KOPT-K1 (cell line): ENCODE results near the gene DPM2.

Source experiments
- H3K27ac ChIP-seq: fragments of 200-600 bp; sonication (generic); 2 replicates; pipeline ENCODE4 v1.5.1; 2016; ENCODE audit warnings: antibody characterized with exemption, mild to moderate bottlenecking, low read depth, low read length; ENCODE audit not compliant: poor library complexity, severe bottlenecking
- H3K36me3 ChIP-seq: fragments of 200-600 bp; sonication (generic); 2 replicates; pipeline ENCODE4 v1.5.1; 2017; ENCODE audit warnings: antibody characterized with exemption, mild to moderate bottlenecking, low read length, moderate library complexity; ENCODE audit not compliant: insufficient read depth
- H3K9me3 ChIP-seq: fragments of 200-600 bp; sonication (generic); 2 replicates; pipeline ENCODE4 v1.5.1; 2017; ENCODE audit warnings: antibody characterized with exemption, low read length, mild to moderate bottlenecking; ENCODE audit not compliant: insufficient read depth, poor library complexity, severe bottlenecking

The DPM2 gene

GRCh38 chr9:127937388-127938297, at the start of gene DPM2:
TSS of gene DPM2 (minus strand) at chr9:127937854. CDS start at chr9:127937820, 34 bp downstream.
- Histone ChIP-seq H3K9me3 (no peaks in the 10 kb centered on the region), H3K36me3 (peaks cover 48% of the 10 kb centered on the region), H3K27ac (peak within 1 kb of the TSS; percentile 77)

GRCh38 chr9:127987103-127987614, 49.5 kb upstream of the DPM2 start:
- no peaks in the 10 kb centered on the region for H3K36me3 ChIP-seq
- no peak overlapping the region for H3K27ac ChIP-seq
- no peaks in the 10 kb centered on the region for H3K9me3 ChIP-seq

- Histone ChIP-seq H3K27ac (no peak overlapping the region), H3K36me3 (no peaks in the 10 kb centered on the region), H3K9me3 (no peaks in the 10 kb centered on the region)
These were observed 47.4 kb upstream of the DPM2 start for GRCh38 chr9:127985011-127985410.

GRCh38 chr9:127983847-127984289, 46.2 kb upstream of the DPM2 start:
- no peaks in the 10 kb centered on the region for H3K36me3 ChIP-seq
- H3K27ac ChIP-seq, result no peak overlapping the region
- no peaks in the 10 kb centered on the region for H3K9me3 ChIP-seq

GRCh38 chr9:127982912-127983311, 45.3 kb upstream of the DPM2 start:
- H3K9me3 ChIP-seq, result no peaks in the 10 kb centered on the region
- H3K27ac ChIP-seq, result peak overlapping the region; percentile 38
- H3K36me3 ChIP-seq, result no peaks in the 10 kb centered on the region

- H3K27ac ChIP-seq, result peak overlapping the region; percentile 83
- no peaks in the 10 kb centered on the region for H3K36me3 ChIP-seq
- H3K9me3 ChIP-seq, result no peaks in the 10 kb centered on the region
These were observed 44.0 kb upstream of the DPM2 start for GRCh38 chr9:127981559-127982121.

GRCh38 chr9:127980706-127981558, 43.3 kb upstream of the DPM2 start, which contains the start of gene EEIG1:
TSS of gene EEIG1 (minus strand) at chr9:127980989. CDS start at chr9:127980137, 852 bp downstream.
- Histone ChIP-seq H3K9me3 (no peaks in the 10 kb centered on the region), H3K27ac (peak within 1 kb of the TSS; percentile 83)

GRCh38 chr9:127980060-127980705, 42.5 kb upstream of the DPM2 start:
- H3K36me3 ChIP-seq, result peaks cover 13% of the 10 kb centered on the region; the same call in 1 of the 2 replicates

More at GRCh38 chr9:127980706-127981558, 43.3 kb upstream of the DPM2 start, which contains the start of gene EEIG1:
- peaks cover 6% of the 10 kb centered on the region; the same call in 1 of the 2 replicates for H3K36me3 ChIP-seq

GRCh38 chr9:127979333-127980059, 41.8 kb upstream of the DPM2 start:
- Histone ChIP-seq H3K36me3 (peaks cover 15% of the 10 kb centered on the region; the same call in 1 of the 2 replicates), H3K9me3 (no peaks in the 10 kb centered on the region), H3K27ac (peak overlapping the region; percentile 83)

More at GRCh38 chr9:127980060-127980705, 42.5 kb upstream of the DPM2 start:
- Histone ChIP-seq H3K9me3 (no peaks in the 10 kb centered on the region), H3K27ac (peak overlapping the region; percentile 83)

- Histone ChIP-seq H3K36me3 (peaks cover 15% of the 10 kb centered on the region; the same call in 1 of the 2 replicates), H3K27ac (peak overlapping the region; percentile 83), H3K9me3 (no peaks in the 10 kb centered on the region)
These were observed 41.3 kb upstream of the DPM2 start for GRCh38 chr9:127979015-127979332.

- no peaks in the 10 kb centered on the region for H3K9me3 ChIP-seq
- peaks cover 15% of the 10 kb centered on the region; the same call in 1 of the 2 replicates for H3K36me3 ChIP-seq
- H3K27ac ChIP-seq, result peak overlapping the region; percentile 91
These were observed 40.4 kb upstream of the DPM2 start for GRCh38 chr9:127977884-127978647.

GRCh38 chr9:127977009-127977883, 39.6 kb upstream of the DPM2 start:
- H3K27ac ChIP-seq, result peak overlapping the region; percentile 91
- no peaks in the 10 kb centered on the region for H3K9me3 ChIP-seq
- H3K36me3 ChIP-seq, result peaks cover 15% of the 10 kb centered on the region; the same call in 1 of the 2 replicates
